Neural progenitor cell (in vitro differentiated cells): Measurements from ENCODE around the gene EIF1B. TPM values are rescaled to one million over a fixed set of nuclear protein-coding genes. Genes with fewer than 3 reads are reported as not detected.

Experiments
- DNase-seq: peaks from one replicate; pipeline ENCODE4 v3.0.0-alpha.2; 2016; ENCODE audit warnings: low spot score
- H2AFZ ChIP-seq: fragments of 200-600 bp; sonication (generic); replicated peaks from 2 replicates; pipeline ENCODE4 v1.6.1; 2016; ENCODE audit warnings: antibody characterized with exemption
- H3F3A ChIP-seq: fragments of 200-600 bp; sonication (generic); 2 replicates; pipeline ENCODE4 v1.6.1; 2016; ENCODE audit warnings: antibody characterized with exemption, low read depth
- H3K27ac ChIP-seq: fragments of 200-600 bp; sonication (generic); 2 replicates; pipeline ENCODE4 v1.5.1; 2016; ENCODE audit warnings: mild to moderate bottlenecking
- H3K27me3 ChIP-seq: fragments of 200-600 bp; sonication (generic); 2 replicates; pipeline ENCODE4 v1.6.1; 2016; ENCODE audit warnings: mild to moderate bottlenecking, moderate library complexity
- H3K36me3 ChIP-seq: fragments of 200-600 bp; sonication (generic); 2 replicates; pipeline ENCODE4 v1.5.1; 2016
- H3K4me1 ChIP-seq: fragments of 200-600 bp; sonication (generic); 2 replicates; pipeline ENCODE4 v1.6.1; 2016; ENCODE audit warnings: mixed run types
- H3K4me2 ChIP-seq: fragments of 200-600 bp; sonication (generic); 2 replicates; pipeline ENCODE4 v1.6.1; 2016
- H3K4me3 ChIP-seq: fragments of 200-600 bp; sonication (generic); 2 replicates; pipeline ENCODE4 v1.5.1; 2016
- H3K79me2 ChIP-seq: fragments of 200-600 bp; sonication (generic); 2 replicates; pipeline ENCODE4 v1.6.1; 2016; ENCODE audit warnings: low read depth
- H3K9ac ChIP-seq: fragments of 200-600 bp; sonication (generic); 2 replicates; pipeline ENCODE4 v1.6.1; 2016
- H3K9me3 ChIP-seq: fragments of 200-600 bp; sonication (generic); 2 replicates; pipeline ENCODE4 v1.5.1; 2016; ENCODE audit warnings: low read depth
- H4K20me1 ChIP-seq: fragments of 200-600 bp; sonication (generic); 2 replicates; pipeline ENCODE4 v1.6.1; 2016; ENCODE audit warnings: low read depth
- H3K27ac Mint-ChIP-seq: 3 replicates; pipeline ENCODE4 v1.8.0; 2021; ENCODE audit warnings: mixed read lengths
- H3K27me3 Mint-ChIP-seq: 2 replicates; pipeline ENCODE4 v1.8.0; 2022; ENCODE audit warnings: low read depth, mild to moderate bottlenecking, inconsistent platforms, moderate library complexity, mixed read lengths; ENCODE audit not compliant: insufficient read depth
- H3K36me3 Mint-ChIP-seq: 3 replicates; pipeline ENCODE4 v1.8.0; 2021; ENCODE audit warnings: mixed read lengths
- H3K4me1 Mint-ChIP-seq: 3 replicates; pipeline ENCODE4 v1.8.0; 2021; ENCODE audit warnings: mixed read lengths
- H3K4me3 Mint-ChIP-seq: 3 replicates; pipeline ENCODE4 v1.8.0; 2021; ENCODE audit warnings: mild to moderate bottlenecking, moderate library complexity, mixed read lengths
- H3K9me3 Mint-ChIP-seq: 3 replicates; pipeline ENCODE4 v1.8.0; 2020; ENCODE audit warnings: mixed read lengths
- CTCF ChIP-seq: fragments of 200-600 bp; sonication (generic); IDR thresholded peaks from 2 replicates; pipeline ENCODE4 v1.5.1; 2017; ENCODE audit warnings: antibody characterized with exemption, mild to moderate bottlenecking
- EZH2 ChIP-seq: fragments of 200-600 bp; sonication (generic); IDR thresholded peaks from 2 replicates; pipeline ENCODE4 v1.6.1; 2017; ENCODE audit warnings: antibody characterized with exemption, mild to moderate bottlenecking, moderate library complexity
- EZH2phosphoT487 ChIP-seq: fragments of 200-600 bp; sonication (generic); IDR thresholded peaks from 2 replicates; pipeline ENCODE4 v1.6.1; 2017; ENCODE audit warnings: antibody characterized with exemption
- total RNA-seq: library from RNA; depleted of rRNA; stranded (reverse); fragments of >200 nt; gene quantifications from 2 replicates; pipeline ENCODE4 v1.2.3, GENCODE V29; 2015; ENCODE audit warnings: low replicate concordance

EIF1B gene
- total RNA-seq, 1 donor from 2014 or later, result 45.3 TPM

GRCh38 chr3:40328374-40328773 lies 18.9 kb downstream of the EIF1B start:
- Histone ChIP-seq H3K27me3 (no peaks in the 10 kb centered on the region), H3K36me3 (no peaks in the 10 kb centered on the region), H3K9ac (no peak overlapping the region), H4K20me1 (no peaks in the 10 kb centered on the region), H3K27ac (no peak overlapping the region), H3K79me2 (no peaks in the 10 kb centered on the region), H3K4me2 (no peak overlapping the region), H3K9me3 (no peaks in the 10 kb centered on the region), H2AFZ (peak overlapping the region; percentile 84), H3K4me3 (no peak overlapping the region), H3K4me1 (peaks cover 4% of the 10 kb centered on the region), H3F3A (peaks cover 5% of the 10 kb centered on the region)
- Mint-ChIP-seq H3K4me1 (peaks cover 17% of the 10 kb centered on the region), H3K36me3 (no peaks in the 10 kb centered on the region), H3K27ac (peak overlapping the region; percentile 85), H3K27me3 (peaks cover 4% of the 10 kb centered on the region), H3K9me3 (no peaks in the 10 kb centered on the region), H3K4me3 (no peak overlapping the region)
- no peak for TF ChIP-seq CTCF
- no peak for TF ChIP-seq EZH2
- TF ChIP-seq EZH2phosphoT487, result no peak
- DNase-seq, result no peak

- no peak overlapping the region for H3K4me3 ChIP-seq
- no peaks in the 10 kb centered on the region for H3K9me3 Mint-ChIP-seq
- peak overlapping the region; percentile 42 for H3K27ac Mint-ChIP-seq
Observed at GRCh38 chr3:40329071-40329470, 19.6 kb downstream of the EIF1B start.

GRCh38 chr3:40332684-40333083 lies 23.2 kb downstream of the EIF1B start:
- Histone ChIP-seq H3K4me2 (no peak overlapping the region), H3K4me1 (peaks cover 4% of the 10 kb centered on the region), H3K9me3 (no peaks in the 10 kb centered on the region), H3K36me3 (no peaks in the 10 kb centered on the region), H3K79me2 (no peaks in the 10 kb centered on the region), H3K4me3 (no peak overlapping the region), H2AFZ (no peak overlapping the region), H3K27me3 (no peaks in the 10 kb centered on the region), H4K20me1 (no peaks in the 10 kb centered on the region), H3K27ac (no peak overlapping the region), H3F3A (peaks cover 5% of the 10 kb centered on the region), H3K9ac (no peak overlapping the region)
- Mint-ChIP-seq H3K27ac (no peak overlapping the region), H3K9me3 (no peaks in the 10 kb centered on the region), H3K27me3 (peaks cover 2% of the 10 kb centered on the region), H3K36me3 (no peaks in the 10 kb centered on the region), H3K4me1 (peaks cover 16% of the 10 kb centered on the region), H3K4me3 (no peak overlapping the region)
- DNase-seq, result no peak
- TF ChIP-seq CTCF, result no peak

More at GRCh38 chr3:40329071-40329470, 19.6 kb downstream of the EIF1B start:
- Mint-ChIP-seq H3K4me3 (no peak overlapping the region), H3K4me1 (peaks cover 18% of the 10 kb centered on the region), H3K36me3 (no peaks in the 10 kb centered on the region), H3K27me3 (peaks cover 4% of the 10 kb centered on the region)
- no peaks in the 10 kb centered on the region for H4K20me1 ChIP-seq
- no peaks in the 10 kb centered on the region for H3K36me3 ChIP-seq
- H3K4me1 ChIP-seq, result peaks cover 4% of the 10 kb centered on the region
- H3F3A ChIP-seq, result peaks cover 5% of the 10 kb centered on the region
- H3K9ac ChIP-seq, result no peak overlapping the region
- H3K79me2 ChIP-seq, result no peaks in the 10 kb centered on the region
- peak overlapping the region; percentile 84 for H2AFZ ChIP-seq
- H3K4me2 ChIP-seq, result no peak overlapping the region
- TF ChIP-seq EZH2 (no peak), EZH2phosphoT487 (no peak)
- no peaks in the 10 kb centered on the region for H3K27me3 ChIP-seq
- H3K9me3 ChIP-seq, result no peaks in the 10 kb centered on the region
- no peak for DNase-seq
- no peak overlapping the region for H3K27ac ChIP-seq

GRCh38 chr3:40333416-40333815 lies 23.9 kb downstream of the EIF1B start:
- Histone ChIP-seq H3F3A (no peaks in the 10 kb centered on the region), H3K27me3 (no peaks in the 10 kb centered on the region), H2AFZ (no peak overlapping the region), H3K9ac (no peak overlapping the region), H4K20me1 (no peaks in the 10 kb centered on the region), H3K4me3 (no peak overlapping the region), H3K79me2 (no peaks in the 10 kb centered on the region), H3K4me2 (no peak overlapping the region), H3K36me3 (no peaks in the 10 kb centered on the region), H3K9me3 (no peaks in the 10 kb centered on the region), H3K4me1 (no peaks in the 10 kb centered on the region), H3K27ac (no peak overlapping the region)
- Mint-ChIP-seq H3K27me3 (peaks cover 2% of the 10 kb centered on the region), H3K27ac (no peak overlapping the region), H3K4me3 (no peak overlapping the region), H3K4me1 (peaks cover 9% of the 10 kb centered on the region), H3K9me3 (no peaks in the 10 kb centered on the region), H3K36me3 (no peaks in the 10 kb centered on the region)
- no peak for TF ChIP-seq EZH2
- no peak for TF ChIP-seq CTCF
- no peak for TF ChIP-seq EZH2phosphoT487
- DNase-seq, result no peak
